H1 (cell line): ENCODE measurements around the gene LDAH. TPM values are rescaled to one million over a fixed set of nuclear protein-coding genes. Genes with fewer than 3 reads are reported as not detected.

Source experiments
- CTCF ChIA-PET: fragments of 300-600 bp; sonication (Branson Sonifier 250); formaldehyde crosslinking; loops from one replicate; lab custom pipeline; 2021; ENCODE audit not compliant: partially characterized antibody; lab: Charles Lee
- POLR2A ChIA-PET: fragments of 300-600 bp; sonication (Branson Sonifier 250); formaldehyde crosslinking; loops from one replicate; lab custom pipeline; 2021; ENCODE audit warnings: inconsistent platforms; ENCODE audit not compliant: partially characterized antibody; lab: Charles Lee
- DNase-seq, 2 experiments: peaks; one replicate each; pipeline versions ENCODE4 v3.0.0 to v3.0.0-alpha.2; 2010 to 2022; ENCODE audit warnings: low spot score in 2 of 2, low read depth in 1 of 2, mixed read lengths in 1 of 2
- FAIRE-seq: peaks from 2 replicates; lab custom pipeline; 2011; peaks lifted over from hg19 to GRCh38; lab: Jason Lieb, UNC
- H2AFZ ChIP-seq: 2 replicates; pipeline ENCODE4 v1.8.1; 2012; ENCODE audit warnings: low read length, inconsistent platforms
- H2AK5ac ChIP-seq: 2 replicates; pipeline ENCODE4 v1.6.1; 2013; ENCODE audit warnings: low read depth, low read length
- H2BK120ac ChIP-seq: replicated peaks from 2 replicates; pipeline ENCODE3; 2013; ENCODE audit warnings: low read depth, low read length, inconsistent platforms
- H2BK12ac ChIP-seq: 2 replicates; pipeline ENCODE4 v1.6.1; 2013; ENCODE audit warnings: low read depth, low read length
- H2BK15ac ChIP-seq: 2 replicates; pipeline ENCODE4 v1.6.1; 2013; ENCODE audit warnings: low read length
- H2BK20ac ChIP-seq: 2 replicates; pipeline ENCODE4 v1.6.1; 2013; ENCODE audit warnings: low read length
- H2BK5ac ChIP-seq: 2 replicates; pipeline ENCODE4 v1.6.1; 2013; ENCODE audit warnings: low read depth, low read length
- H3K14ac ChIP-seq: 2 replicates; pipeline ENCODE4 v1.6.1; 2013; ENCODE audit warnings: inconsistent platforms; ENCODE audit not compliant: insufficient read length
- H3K18ac ChIP-seq: 2 replicates; pipeline ENCODE4 v1.6.1; 2013; ENCODE audit warnings: low read length; ENCODE audit errors: extremely low read depth
- H3K23ac ChIP-seq: 2 replicates; pipeline ENCODE4 v1.6.1; 2013; ENCODE audit warnings: inconsistent platforms; ENCODE audit not compliant: insufficient read length
- H3K23me2 ChIP-seq: 2 replicates; pipeline ENCODE4 v1.6.1; 2013; ENCODE audit warnings: low read depth, low read length
- H3K27ac ChIP-seq: 2 replicates; pipeline ENCODE4 v1.6.1; 2011; ENCODE audit warnings: low read depth, low read length, inconsistent platforms
- H3K27me3 ChIP-seq, 4 experiments: replicated peaks in 1 of 4; 1 replicate in 1 of 4; 2 replicates in 3 of 4; pipeline versions ENCODE4 v1.6.1 to v1.8.1; 2011 to 2013; ENCODE audit warnings: low read length in 3 of 4, mild to moderate bottlenecking in 3 of 4, inconsistent platforms in 2 of 4, mixed read lengths in 2 of 4, moderate library complexity in 1 of 4; ENCODE audit not compliant: control insufficient read depth in 3 of 4, insufficient read depth in 3 of 4; ENCODE audit errors: extremely low read depth in 1 of 4
- H3K36me3 ChIP-seq, 4 experiments: 2 replicates each; pipeline versions ENCODE4 v1.6.1 to v1.8.1; 2011 to 2013; ENCODE audit warnings: mild to moderate bottlenecking in 4 of 4, low read length in 3 of 4, moderate library complexity in 2 of 4, control low read depth in 1 of 4, inconsistent platforms in 1 of 4; ENCODE audit not compliant: insufficient read depth in 4 of 4, control insufficient read depth in 2 of 4
- H3K4ac ChIP-seq: replicated peaks from 2 replicates; pipeline ENCODE3; 2013; ENCODE audit warnings: low read length, low read depth, mixed read lengths, inconsistent platforms; ENCODE audit not compliant: insufficient read length
- H3K4me1 ChIP-seq, 4 experiments: replicated peaks in 1 of 4; 1 replicate in 1 of 4; 2 replicates in 3 of 4; pipeline versions ENCODE4 v1.6.1 to v1.8.1; 2011 to 2013; ENCODE audit warnings: low read length in 3 of 4, inconsistent platforms in 2 of 4, mixed read lengths in 1 of 4; ENCODE audit not compliant: insufficient read depth in 4 of 4, control insufficient read depth in 3 of 4
- H3K4me2 ChIP-seq, 2 experiments: 2 replicates each; pipeline versions ENCODE4 v1.6.1 to v1.8.1; 2011 to 2013; ENCODE audit warnings: low read depth in 2 of 2, low read length in 2 of 2, control low read depth in 1 of 2, inconsistent platforms in 1 of 2, mild to moderate bottlenecking in 1 of 2; ENCODE audit not compliant: insufficient read depth in 1 of 2
- H3K4me3 ChIP-seq, 4 experiments: fragments of 200-600, 300-600 bp in 1 of 4; sonication (generic), shearing (Covaris generic), sonication (Bioruptor Twin) in 1 of 4; 2 replicates each; pipeline versions ENCODE4 v1.5.1 to v1.8.1; 2011 to 2016; ENCODE audit warnings: low read length in 4 of 4, low read depth in 3 of 4, control low read depth in 2 of 4, inconsistent platforms in 2 of 4, mild to moderate bottlenecking in 2 of 4, mixed read lengths in 1 of 4, moderate library complexity in 1 of 4; ENCODE audit not compliant: insufficient read depth in 2 of 4; ENCODE audit errors: extremely low read depth in 1 of 4
- H3K56ac ChIP-seq: replicated peaks from 2 replicates; pipeline ENCODE3; 2013; ENCODE audit warnings: low read depth, mild to moderate bottlenecking, mixed read lengths, low read length, inconsistent platforms; ENCODE audit not compliant: insufficient read length
- H3K79me1 ChIP-seq: 2 replicates; pipeline ENCODE4 v1.6.1; 2013; ENCODE audit warnings: low read depth, low read length, control low read depth
- H3K79me2 ChIP-seq, 2 experiments: 2 replicates each; pipeline versions ENCODE4 v1.6.1 to v1.8.1; 2012 to 2013; ENCODE audit warnings: low read length in 2 of 2, mild to moderate bottlenecking in 2 of 2, inconsistent platforms in 1 of 2; ENCODE audit not compliant: insufficient read depth in 2 of 2, control insufficient read depth in 1 of 2
- H3K9ac ChIP-seq, 4 experiments: replicated peaks in 1 of 4; 1 replicate in 1 of 4; 2 replicates in 3 of 4; pipeline versions ENCODE4 v1.6.1 to v1.8.1; 2011 to 2013; ENCODE audit warnings: low read depth in 3 of 4, low read length in 3 of 4, control low read depth in 2 of 4, mild to moderate bottlenecking in 2 of 4, moderate library complexity in 2 of 4, inconsistent platforms in 1 of 4; ENCODE audit errors: extremely low read depth in 1 of 4
- H3K9me3 ChIP-seq, 2 experiments: 2 replicates each; pipeline versions ENCODE4 v1.6.1 to v1.8.1; 2012 to 2013; ENCODE audit warnings: mild to moderate bottlenecking in 2 of 2, moderate library complexity in 2 of 2, control low read depth in 1 of 2, inconsistent platforms in 1 of 2, low read depth in 1 of 2, low read length in 1 of 2, mixed read lengths in 1 of 2; ENCODE audit not compliant: insufficient read depth in 2 of 2
- H4K20me1 ChIP-seq, 2 experiments: replicated peaks in 1 of 2; 2 replicates each; pipeline versions ENCODE3 to v1.8.1; 2011 to 2013; ENCODE audit warnings: inconsistent platforms in 2 of 2, low read length in 2 of 2, mild to moderate bottlenecking in 1 of 2; ENCODE audit not compliant: insufficient read depth in 2 of 2, control insufficient read depth in 1 of 2
- H4K5ac ChIP-seq: 2 replicates; pipeline ENCODE4 v1.6.1; 2013; ENCODE audit warnings: low read length, low read depth, mixed read lengths, inconsistent platforms; ENCODE audit not compliant: insufficient read length
- H4K8ac ChIP-seq: 2 replicates; pipeline ENCODE4 v1.8.0; 2013; ENCODE audit warnings: mild to moderate bottlenecking, moderate library complexity, low read length, inconsistent platforms; ENCODE audit not compliant: insufficient read depth; ENCODE audit errors: extremely low read depth
- H4K91ac ChIP-seq: replicated peaks from 2 replicates; pipeline ENCODE3; 2013; ENCODE audit warnings: low read length, mixed read lengths, inconsistent platforms; ENCODE audit not compliant: insufficient read length
- BACH1 ChIP-seq: IDR thresholded peaks from 2 replicates; pipeline ENCODE4 v1.6.1; 2012; ENCODE audit warnings: low read length, improper control_type of control experiment
- CHD2 ChIP-seq: IDR thresholded peaks from 2 replicates; pipeline ENCODE4 v1.6.1; 2012; ENCODE audit warnings: low read length, improper control_type of control experiment
- CREB1 ChIP-seq: IDR thresholded peaks from 2 replicates; pipeline ENCODE4 v1.6.1; 2012; ENCODE audit warnings: inconsistent platforms
- GABPA ChIP-seq: IDR thresholded peaks from 2 replicates; pipeline ENCODE4 v1.6.1; 2011; ENCODE audit warnings: mild to moderate bottlenecking, low read length, moderate library complexity, borderline replicate concordance; ENCODE audit not compliant: insufficient read depth
- HDAC2 ChIP-seq, 2 experiments: fragments of 300-600 bp in 1 of 2; sonication (generic) in 1 of 2; IDR thresholded peaks; 2 replicates each; pipeline ENCODE4 v1.6.1; 2011 to 2012; ENCODE audit warnings: low read depth in 2 of 2, low read length in 2 of 2, mild to moderate bottlenecking in 2 of 2, moderate library complexity in 2 of 2, borderline replicate concordance in 1 of 2, inconsistent platforms in 1 of 2
- POLR2A ChIP-seq, 2 experiments: IDR thresholded peaks; 1 replicate in 1 of 2; 2 replicates in 1 of 2; pipeline ENCODE4 v1.6.1; 2011; ENCODE audit warnings: low read depth in 2 of 2, low read length in 2 of 2, mild to moderate bottlenecking in 2 of 2; ENCODE audit errors: control extremely low read depth in 1 of 2
- POLR2AphosphoS5 ChIP-seq: IDR thresholded peaks from 2 replicates; pipeline ENCODE4 v1.6.1; 2011; ENCODE audit warnings: low read depth, low read length
- RFX5 ChIP-seq: IDR thresholded peaks from 2 replicates; pipeline ENCODE4 v1.6.1; 2011; ENCODE audit warnings: low read depth, low read length, improper control_type of control experiment, borderline replicate concordance
- SIX5 ChIP-seq: IDR thresholded peaks from 2 replicates; pipeline ENCODE4 v1.6.1; 2011; ENCODE audit warnings: mild to moderate bottlenecking, low read depth, low read length
- WGBS, 2 experiments: shearing (Covaris generic) in 1 of 2; methylation state at CpG; one replicate each; pipeline versions ENCODE4 v1.1.6 to v1.1.7; 2013 to 2015; ENCODE audit warnings: low lambda C conversion rate in 2 of 2, mixed read lengths in 2 of 2, inconsistent platforms in 1 of 2, low coverage in 1 of 2, missing lambda C conversion rate in 1 of 2; ENCODE audit not compliant: insufficient replicate concordance in 2 of 2, insufficient coverage in 1 of 2, insufficient read length in 1 of 2; ENCODE audit errors: extremely low coverage in 1 of 2, missing lambda C conversion rate in 1 of 2; 5-methylcytosine and 5-hydroxymethylcytosine counted together
- polyA plus RNA-seq, 7 experiments: library from polyadenylated mRNA; depleted of rRNA in 3 of 7; stranded (reverse) in 5 of 7; unstranded in 2 of 7; fragments of >200 nt in 5 of 7; fragments of 200-250 nt in 2 of 7; gene quantifications; 1 replicate in 5 of 7; 2 replicates in 1 of 7; 4 replicates in 1 of 7; pipeline versions ENCODE4 v1.2.1 to v1.2.3, GENCODE V29; 2011 to 2013; ENCODE audit warnings: missing spikeins in 2 of 7, mixed read lengths in 2 of 7
- total RNA-seq: library from RNA; stranded (reverse); fragmentation: NEBNext Ultra II Directional; extraction: Animal tissue kit (Norgen Biotek cat#: 25700); gene quantifications from 2 replicates; pipeline ENCODE4 v1.2.1, GENCODE V29; 2021
- TF ChIP-seq, protein P1 (sequence below): IDR thresholded peaks from 2 replicates; pipeline ENCODE4 v1.6.1; 2011; ENCODE audit warnings: low read length, improper control_type of control experiment

LDAH gene
- total and polyA plus RNA-seq, 2 of the 8 experiments (the other 6 are each of a cell fraction or from before 2014, with no cell fraction given): 10.9 to 26.3 TPM

DNA sequence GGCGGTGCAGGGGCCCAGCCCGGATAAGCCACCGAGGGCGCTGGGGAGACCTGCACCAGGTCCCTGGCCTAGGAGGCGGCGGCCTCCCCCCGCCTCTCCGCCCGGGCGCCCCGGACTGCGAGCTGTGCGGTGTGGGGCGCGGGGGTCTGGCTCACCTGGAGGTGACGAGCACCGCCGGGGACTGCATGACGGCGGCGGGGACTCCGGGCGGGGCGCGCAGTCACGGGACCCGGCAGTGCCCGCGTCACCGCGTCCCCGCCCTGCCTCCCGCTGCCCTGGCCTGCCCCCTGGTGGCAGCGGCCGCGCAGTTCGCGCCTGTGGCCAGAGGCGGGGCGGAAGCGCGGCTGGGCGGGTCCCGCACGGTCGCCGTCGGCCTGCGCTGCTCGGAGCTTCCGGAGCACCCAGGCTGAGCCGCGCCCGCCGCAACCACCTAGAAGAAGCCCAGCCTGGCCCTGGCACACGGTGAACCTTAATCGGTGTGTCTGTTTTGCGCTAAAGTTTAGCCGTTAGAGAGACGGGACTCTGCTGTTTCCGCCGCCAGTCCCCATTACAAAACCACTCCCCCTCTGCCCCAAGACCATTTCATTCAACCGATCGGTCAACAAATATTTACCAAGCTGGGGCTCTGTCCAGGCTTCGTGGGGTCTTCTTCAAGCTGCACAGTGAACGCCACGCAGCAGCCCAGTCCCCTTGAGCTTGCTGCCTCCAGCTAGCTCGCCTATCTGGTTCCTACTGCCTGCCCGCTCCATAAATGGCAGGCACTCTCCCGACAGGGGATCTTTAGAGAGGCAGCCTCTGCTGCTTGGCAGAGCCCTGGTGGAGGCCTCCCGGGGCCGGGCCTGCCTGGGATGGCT is 171.8 kb downstream of the LDAH start, which contains the start of gene HS1BP3:
HS1BP3 (minus strand) TSS at position 222 of the 854 bp plus-strand sequence; CDS start at position 187, 35 bp downstream.
- Histone ChIP-seq H3K36me3 (no peaks in the 10 kb centered on the region), H4K20me1 (no peaks in the 10 kb centered on the region), H2AK5ac (no peak within 1 kb of the TSS), H2BK15ac (no peak within 1 kb of the TSS; the same call in 1 of the 2 replicates), H3K4me1 (peaks cover 0 to 11% (median 7%) of the 10 kb centered on the region in 4 experiments; a peak in 5 of 7 replicates), H3K23ac (no peak within 1 kb of the TSS), H3K4me3 (peak within 1 kb of the TSS; percentile 47 to 68 (median 56)), H3K4me2 (peak within 1 kb of the TSS; percentile 70 to 82), H3K27ac (no peak within 1 kb of the TSS), H2BK20ac (no peak within 1 kb of the TSS), H3K14ac (no peak within 1 kb of the TSS), H4K91ac (peak within 1 kb of the TSS; percentile 96), H2BK12ac (peak within 1 kb of the TSS; percentile 13; the same call in 1 of the 2 replicates), H2AFZ (peak within 1 kb of the TSS; percentile 77), H4K8ac (peak within 1 kb of the TSS; percentile 91; the same call in 1 of the 2 replicates), H3K4ac (no peak within 1 kb of the TSS), H2BK120ac (no peak within 1 kb of the TSS), H2BK5ac (no peak within 1 kb of the TSS; the same call in 1 of the 2 replicates), H3K9ac (peak within 1 kb of the TSS; percentile 36 to 65 (median 52); a peak in 6 of 7 replicates), H3K79me1 (no peaks in the 10 kb centered on the region), H3K27me3 (peaks cover 0 to 4% (median under 1%) of the 10 kb centered on the region in 4 experiments; a peak in 4 of 7 replicates), H3K79me2 (no peaks in the 10 kb centered on the region), H3K18ac (peak within 1 kb of the TSS; percentile 51; the same call in 1 of the 2 replicates), H3K56ac (peak within 1 kb of the TSS; percentile 62), H3K9me3 (no peaks in the 10 kb centered on the region), H3K23me2 (peaks cover 7% of the 10 kb centered on the region; the same call in 1 of the 2 replicates), H4K5ac (peak within 1 kb of the TSS; percentile 33)
- FAIRE-seq: no peak
- ChIA-PET POLR2A (interaction anchor here (0.6 to 2.7 kb wide), 10 partner anchors 8 to 218 kb away, joined by 3 to 19 read pairs (median 4); partner anchors contain the start of genes GDF7 and RHOB), CTCF (interaction anchor here (0.5 to 13.1 kb wide), 32 partner anchors 9 to 770 kb away, joined by 3 to 261 read pairs (median 6); partner anchors contain the start of gene RHOB)
- 5% methylated on average over 55 of the region's 72 CpGs; no CpG with 5 or more reads in 1 of the 2 experiments for WGBS, 2 experiments
- DNase-seq: peak in 1 of 2 experiments; percentile 91
- TF ChIP-seq POLR2AphosphoS5: 0 out of 2 replicates have a peak, but pooled peaks have one; percentile 20
- TF ChIP-seq CREB1: peak; percentile 89
- peak in 1 of 2 experiments; percentile 74; a peak in 2 of 3 replicates for TF ChIP-seq POLR2A (IDR thresholded peaks at IDR 0.05; ENCODE audit: control extremely low read depth in 1 of 2, low read depth in 2 of 2, low read length in 2 of 2)
- TF ChIP-seq GABPA: no peak
- TF ChIP-seq RFX5: no peak
- peak in 1 of 2 experiments; percentile 19; a peak in 1 of 4 replicates for TF ChIP-seq HDAC2 (IDR thresholded peaks at IDR 0.05; ENCODE audit: borderline replicate concordance in 1 of 2, low read depth in 2 of 2, low read length in 2 of 2)
- no peak for TF ChIP-seq SIX5
- TF ChIP-seq, protein P1, sequence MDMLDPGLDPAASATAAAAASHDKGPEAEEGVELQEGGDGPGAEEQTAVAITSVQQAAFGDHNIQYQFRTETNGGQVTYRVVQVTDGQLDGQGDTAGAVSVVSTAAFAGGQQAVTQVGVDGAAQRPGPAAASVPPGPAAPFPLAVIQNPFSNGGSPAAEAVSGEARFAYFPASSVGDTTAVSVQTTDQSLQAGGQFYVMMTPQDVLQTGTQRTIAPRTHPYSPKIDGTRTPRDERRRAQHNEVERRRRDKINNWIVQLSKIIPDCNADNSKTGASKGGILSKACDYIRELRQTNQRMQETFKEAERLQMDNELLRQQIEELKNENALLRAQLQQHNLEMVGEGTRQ: peak; percentile 73
- no peak for TF ChIP-seq BACH1
- TF ChIP-seq CHD2: no peak
